ENCODE results near the gene KCNJ8.
"Not testable (repeated sequence)": the region's sequence is repeated elsewhere in the genome, so short reads cannot be mapped to it uniquely, and the experiment has no call there.

The KCNJ8 gene

GRCh38 chr12:21774358-21775132, at the start of gene KCNJ8:
KCNJ8 (minus strand) TSS chr12:21774706; CDS start chr12:21773616, 1,090 bp downstream.
- DNase-seq = peak; percentile 1

- no peak for DNase-seq
Measured at GRCh38 chr12:21823581-21823980, 49.1 kb upstream of the KCNJ8 start.

GRCh38 chr12:21819678-21820077, 45.2 kb upstream of the KCNJ8 start:
- DNase-seq = no peak

- no peak for DNase-seq
Measured at GRCh38 chr12:21819236-21819635, 44.7 kb upstream of the KCNJ8 start.

- DNase-seq = no peak
Measured at GRCh38 chr12:21818627-21819026, 44.1 kb upstream of the KCNJ8 start.

- DNase-seq = no peak
Measured at GRCh38 chr12:21815306-21816062, 41.0 kb upstream of the KCNJ8 start.

GRCh38 chr12:21814814-21815213, 40.3 kb upstream of the KCNJ8 start:
- DNase-seq = no peak

- DNase-seq = no peak
Measured at GRCh38 chr12:21814327-21814726, 39.8 kb upstream of the KCNJ8 start.

GRCh38 chr12:21813751-21814150, 39.2 kb upstream of the KCNJ8 start:
- no peak for DNase-seq

GRCh38 chr12:21813125-21813524, 38.6 kb upstream of the KCNJ8 start:
- DNase-seq = no peak

GRCh38 chr12:21812340-21812739, 37.8 kb upstream of the KCNJ8 start:
- DNase-seq = not testable (repeated sequence)

GRCh38 chr12:21809100-21809499, 34.6 kb upstream of the KCNJ8 start:
- no peak for DNase-seq

- DNase-seq = no peak
Measured at GRCh38 chr12:21806255-21806654, 31.7 kb upstream of the KCNJ8 start.

- no peak for DNase-seq
Measured at GRCh38 chr12:21801522-21802288, 27.2 kb upstream of the KCNJ8 start.

GRCh38 chr12:21800011-21800410, 25.5 kb upstream of the KCNJ8 start:
- DNase-seq = no peak

- no peak for DNase-seq
Measured at GRCh38 chr12:21797539-21797938, 23.0 kb upstream of the KCNJ8 start.

- DNase-seq = no peak
Measured at GRCh38 chr12:21795648-21796328, 21.3 kb upstream of the KCNJ8 start.

GRCh38 chr12:21794807-21795595, 20.5 kb upstream of the KCNJ8 start:
- DNase-seq = not testable (repeated sequence)

GRCh38 chr12:21789687-21790086, 15.2 kb upstream of the KCNJ8 start:
- not testable (repeated sequence) for DNase-seq

- DNase-seq = no peak
Measured at GRCh38 chr12:21788089-21788983, 13.8 kb upstream of the KCNJ8 start.

GRCh38 chr12:21786041-21786531, 11.6 kb upstream of the KCNJ8 start:
- DNase-seq = no peak
